Sigmoid colon (tissue), 7 donors: ENCODE measurements around the gene SLCO3A1. TPM values are rescaled to one million over a fixed set of nuclear protein-coding genes. Genes with fewer than 3 reads are reported as not detected.

Experiments
- DNase-seq: peaks from one replicate; pipeline ENCODE4 v3.0.0-alpha.2; 2019
- H3K27ac ChIP-seq, 4 donors: fragments of 200-600 bp; sonication (generic); one replicate each; pipeline ENCODE4 v1.5.1; 2016 to 2019; ENCODE audit warnings: mild to moderate bottlenecking in 1 of 4
- H3K27me3 ChIP-seq, 3 donors: fragments of 200-600 bp; sonication (generic); one replicate each; pipeline ENCODE4 v1.5.1; 2019; ENCODE audit warnings: mild to moderate bottlenecking in 1 of 3
- H3K36me3 ChIP-seq, 4 donors: fragments of 200-600 bp; sonication (generic); one replicate each; pipeline ENCODE4 v1.5.1; 2016 to 2019
- H3K4me1 ChIP-seq, 4 donors: fragments of 200-600 bp; sonication (generic); one replicate each; pipeline ENCODE4 v1.5.1; 2017 to 2019
- H3K4me3 ChIP-seq, 4 donors: fragments of 200-600 bp; sonication (generic); one replicate each; pipeline ENCODE4 v1.5.1; 2017 to 2019; ENCODE audit warnings: mild to moderate bottlenecking in 2 of 4, moderate library complexity in 1 of 4
- H3K9me3 ChIP-seq, 4 donors: fragments of 200-600 bp in 3 of 4; sonication (generic) in 3 of 4; one replicate each; pipeline versions ENCODE4 v1.5.1 to v1.6.1; 2013 to 2019
- CTCF ChIP-seq, 4 experiments: fragments of 450-650 bp in 3 of 4; fragments of 200-600 bp in 1 of 4; IDR thresholded peaks; one replicate each; pipeline ENCODE4 v1.5.1; 2016 to 2019; ENCODE audit warnings: antibody characterized with exemption in 4 of 4, mild to moderate bottlenecking in 3 of 4, moderate library complexity in 2 of 4
- EP300 ChIP-seq, 4 donors: sonication (generic); formaldehyde crosslinking; IDR thresholded peaks; one replicate each; pipeline ENCODE4 v1.6.1; 2017; ENCODE audit warnings: antibody characterized with exemption in 4 of 4
- POLR2A ChIP-seq, 2 donors: fragments of 450-650 bp; IDR thresholded peaks; one replicate each; pipeline ENCODE4 v1.6.1; 2016; ENCODE audit warnings: antibody characterized with exemption in 2 of 2, mild to moderate bottlenecking in 2 of 2, moderate library complexity in 2 of 2
- POLR2AphosphoS5 ChIP-seq, 4 donors: sonication (generic); formaldehyde crosslinking; IDR thresholded peaks; one replicate each; pipeline ENCODE4 v1.6.1; 2017; ENCODE audit warnings: antibody characterized with exemption in 4 of 4
- WGBS, 2 donors: extraction: QIAGEN DNeasy Blood & Tissue Kit; methylation state at CpG; one replicate each; pipeline ENCODE4 v1.1.7; 2013; 5-methylcytosine and 5-hydroxymethylcytosine counted together
- intact Hi-C: fragments of 100-400 bp; cut with DNase I; formaldehyde crosslinking; loops from one replicate; pipeline ENCODE4 v1.15.1; 2023
- polyA plus RNA-seq, 3 donors: library from polyadenylated mRNA; stranded (reverse); fragments of 200-250 nt; gene quantifications; one replicate each; pipeline ENCODE4 v1.2.3, GENCODE V29; 2013
- total RNA-seq, 4 donors: library from RNA; depleted of rRNA; stranded (reverse); fragments of >200 nt; gene quantifications; one replicate each; pipeline ENCODE4 v1.1.0, GENCODE V29; 2016
- donor health status: healthy with polysubstance abuse.
- donor health status: Bipolar disorder and iron deficiency.
- donor health status: healthy.

Gene SLCO3A1
- total and polyA plus RNA-seq, 7 donors: 1.4 to 10.5 (median 4.6) TPM

DNA sequence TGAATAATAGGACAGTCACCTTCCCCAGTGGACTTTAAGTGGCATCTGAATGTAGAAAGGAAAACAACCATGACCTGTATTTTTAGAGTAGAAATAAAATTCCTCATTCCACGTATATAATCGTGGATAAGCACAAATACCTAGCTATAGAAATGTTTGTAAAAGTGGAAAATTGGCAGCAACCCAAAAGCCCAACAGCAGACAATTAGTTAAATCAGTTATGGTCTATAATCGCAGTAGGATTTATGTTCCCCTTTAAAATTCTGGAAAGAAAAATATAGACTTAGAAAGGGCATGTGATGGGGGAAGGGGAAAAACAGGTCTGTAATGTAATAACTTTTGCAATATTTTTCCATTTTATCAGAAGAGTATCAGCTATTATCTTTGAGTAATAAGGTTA lies 298.2 kb downstream of the SLCO3A1 start:
- intact Hi-C loops: no loop called here
- Histone ChIP-seq H3K36me3 (peaks cover 0 to 4% (median 0%) of the 10 kb centered on the region in 4 donors), H3K4me3 (no peak overlapping the region), H3K27ac (no peak overlapping the region), H3K9me3 (no peaks in the 10 kb centered on the region), H3K27me3 (no peaks in the 10 kb centered on the region), H3K4me1 (no peaks in the 10 kb centered on the region)
- TF ChIP-seq CTCF (IDR thresholded peaks at IDR 0.05): no peak
- no peak for TF ChIP-seq EP300 (IDR thresholded peaks at IDR 0.05)
- TF ChIP-seq POLR2A (IDR thresholded peaks at IDR 0.05): no peak
- TF ChIP-seq POLR2AphosphoS5 (IDR thresholded peaks at IDR 0.05): no peak
- DNase-seq: no peak
- WGBS, 2 donors: 28 to 62% methylated on average over 3 of the region's 3 CpGs

GRCh38 chr15:92152983-92153382 lies 299.5 kb downstream of the SLCO3A1 start:
- no peaks in the 10 kb centered on the region for H3K9me3 ChIP-seq
- 97 to 98% methylated on average over 1 of the region's 1 CpG for WGBS, 2 donors
- no peaks in the 10 kb centered on the region for H3K27me3 ChIP-seq
- no peak overlapping the region for H3K27ac ChIP-seq
- DNase-seq: no peak
- no peak overlapping the region for H3K4me3 ChIP-seq
- TF ChIP-seq CTCF (IDR thresholded peaks at IDR 0.05): no peak
- TF ChIP-seq EP300 (IDR thresholded peaks at IDR 0.05): no peak
- TF ChIP-seq POLR2AphosphoS5 (IDR thresholded peaks at IDR 0.05): no peak
- no peak for TF ChIP-seq POLR2A (IDR thresholded peaks at IDR 0.05)
- no peaks in the 10 kb centered on the region for H3K4me1 ChIP-seq
- intact Hi-C loops: no loop called here
- H3K36me3 ChIP-seq: peaks cover 0 to 4% (median 0%) of the 10 kb centered on the region in 4 donors

- H3K27me3 ChIP-seq: no peaks in the 10 kb centered on the region
- H3K9me3 ChIP-seq: no peaks in the 10 kb centered on the region
- H3K4me3 ChIP-seq: no peak overlapping the region
- no peak for DNase-seq
- no peak overlapping the region for H3K27ac ChIP-seq
- WGBS, 2 donors: 82 to 97% methylated on average over 3 of the region's 3 CpGs
- H3K4me1 ChIP-seq: no peaks in the 10 kb centered on the region
- TF ChIP-seq EP300 (IDR thresholded peaks at IDR 0.05): no peak
- no peak for TF ChIP-seq CTCF (IDR thresholded peaks at IDR 0.05)
- TF ChIP-seq POLR2AphosphoS5 (IDR thresholded peaks at IDR 0.05): no peak
- TF ChIP-seq POLR2A (IDR thresholded peaks at IDR 0.05): no peak
- intact Hi-C loops: no loop called here
- no peaks in the 10 kb centered on the region for H3K36me3 ChIP-seq
Observed at GRCh38 chr15:92153620-92154019, 300.1 kb downstream of the SLCO3A1 start.

DNA sequence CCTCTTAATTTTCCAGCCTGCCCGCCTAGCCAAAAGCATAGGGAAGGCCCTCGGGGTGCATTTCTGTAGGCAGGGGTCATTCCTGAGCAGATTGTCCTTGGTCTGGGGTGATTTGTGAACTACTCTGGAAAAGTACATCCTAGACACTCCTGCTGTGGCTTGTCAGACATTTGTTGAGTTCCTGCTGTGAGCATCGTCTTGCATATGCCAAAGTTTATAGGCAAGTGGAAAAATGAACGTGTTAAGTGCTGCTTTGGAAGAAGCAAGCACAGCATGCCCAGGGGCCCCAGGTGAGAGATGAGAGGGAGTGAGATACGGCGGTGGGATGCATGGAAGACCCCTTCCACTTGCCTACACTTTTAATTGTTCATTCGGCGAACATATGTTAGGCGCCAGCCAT lies 302.4 kb downstream of the SLCO3A1 start:
- no peaks in the 10 kb centered on the region for H3K36me3 ChIP-seq
- no peaks in the 10 kb centered on the region for H3K4me1 ChIP-seq
- no peaks in the 10 kb centered on the region for H3K9me3 ChIP-seq
- DNase-seq: no peak
- H3K4me3 ChIP-seq: no peak overlapping the region
- H3K27ac ChIP-seq: no peak overlapping the region
- WGBS, 2 donors: 93 to 97% methylated on average over 9 of the region's 9 CpGs
- intact Hi-C loops: no loop called here
- TF ChIP-seq CTCF (IDR thresholded peaks at IDR 0.05) (no peak), EP300 (IDR thresholded peaks at IDR 0.05) (no peak), POLR2A (IDR thresholded peaks at IDR 0.05) (no peak), POLR2AphosphoS5 (IDR thresholded peaks at IDR 0.05) (no peak)
- no peaks in the 10 kb centered on the region for H3K27me3 ChIP-seq

DNA sequence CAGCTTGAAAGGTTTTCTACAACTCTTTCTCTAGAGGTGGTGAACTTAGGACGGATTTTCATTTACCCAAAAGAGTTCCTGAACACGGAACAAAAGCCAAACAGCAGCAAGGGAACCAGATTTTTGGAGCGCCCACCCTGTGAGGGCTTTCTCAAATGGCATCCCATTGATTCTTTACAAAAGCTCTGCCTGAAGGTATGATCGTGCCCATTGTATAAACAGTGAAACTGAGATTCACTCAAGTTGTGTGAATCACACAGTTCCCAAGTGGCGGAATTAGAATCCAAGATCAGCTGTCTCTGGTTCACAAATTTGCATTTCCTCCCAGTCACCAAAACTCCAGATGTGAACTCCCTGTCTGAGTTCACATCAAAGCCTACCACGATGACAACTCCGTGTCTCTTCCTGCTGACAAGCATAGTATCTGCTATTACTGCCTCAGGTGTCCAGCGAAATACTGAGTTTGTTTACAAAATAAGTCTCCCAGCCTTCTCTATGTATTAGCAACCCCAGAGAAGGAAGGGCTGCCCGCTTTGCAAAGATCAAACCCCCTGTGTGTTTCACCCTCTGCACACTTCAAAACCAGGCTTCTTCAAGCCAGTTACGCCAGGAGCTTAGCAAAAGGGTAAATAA lies 304.3 kb downstream of the SLCO3A1 start:
- no peak for TF ChIP-seq POLR2A (IDR thresholded peaks at IDR 0.05)
- TF ChIP-seq EP300 (IDR thresholded peaks at IDR 0.05): no peak
- no peak for TF ChIP-seq CTCF (IDR thresholded peaks at IDR 0.05)
- no peak for DNase-seq
- Histone ChIP-seq H3K36me3 (no peaks in the 10 kb centered on the region), H3K4me3 (no peak overlapping the region), H3K27me3 (no peaks in the 10 kb centered on the region), H3K9me3 (no peaks in the 10 kb centered on the region), H3K4me1 (no peaks in the 10 kb centered on the region), H3K27ac (no peak overlapping the region)
- WGBS, 2 donors: 88 to 94% methylated on average over 10 of the region's 10 CpGs
- intact Hi-C loops: no loop called here
